ENCODE measurements around the gene MAGI2.

Gene MAGI2

DNA sequence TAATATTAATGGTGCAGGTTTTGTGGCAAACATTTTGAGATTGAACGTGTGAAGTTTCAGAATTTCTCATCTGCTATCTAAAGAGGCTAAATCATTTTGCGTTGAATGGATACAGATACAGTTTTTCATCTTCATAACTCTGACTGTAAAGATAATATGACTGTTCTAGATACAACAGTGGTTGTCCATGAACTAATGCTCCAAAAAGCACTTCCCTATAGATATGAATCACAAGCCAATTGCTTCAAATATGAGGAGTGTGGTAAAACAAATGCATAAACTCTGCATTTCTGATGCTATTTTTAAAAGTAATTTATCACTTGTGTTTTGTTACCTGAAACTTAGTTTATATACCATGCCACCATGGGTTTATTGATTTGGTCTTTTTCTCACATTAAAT is 750.1 kb downstream of the MAGI2 start:
- no peak for DNase-seq

DNA sequence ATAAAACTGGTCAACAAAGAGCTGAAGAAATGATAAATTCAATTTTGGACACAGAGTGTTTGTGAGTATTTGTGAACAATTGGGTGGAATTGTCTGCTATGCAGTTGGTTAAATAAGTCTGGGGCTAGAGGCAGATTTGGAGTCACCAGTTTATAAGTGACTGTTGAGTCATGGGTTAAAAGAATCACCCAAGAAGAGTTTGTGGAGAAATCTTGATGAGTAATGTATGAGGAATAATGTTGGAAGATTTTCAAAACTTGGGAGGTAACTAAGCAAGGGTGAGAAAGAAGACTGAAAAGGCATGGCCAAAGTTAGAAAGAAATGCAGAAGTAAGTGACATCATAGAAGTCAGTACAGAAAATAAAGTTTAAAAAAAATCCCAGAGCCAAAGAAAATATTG is 750.7 kb downstream of the MAGI2 start:
- no peak for DNase-seq

DNA sequence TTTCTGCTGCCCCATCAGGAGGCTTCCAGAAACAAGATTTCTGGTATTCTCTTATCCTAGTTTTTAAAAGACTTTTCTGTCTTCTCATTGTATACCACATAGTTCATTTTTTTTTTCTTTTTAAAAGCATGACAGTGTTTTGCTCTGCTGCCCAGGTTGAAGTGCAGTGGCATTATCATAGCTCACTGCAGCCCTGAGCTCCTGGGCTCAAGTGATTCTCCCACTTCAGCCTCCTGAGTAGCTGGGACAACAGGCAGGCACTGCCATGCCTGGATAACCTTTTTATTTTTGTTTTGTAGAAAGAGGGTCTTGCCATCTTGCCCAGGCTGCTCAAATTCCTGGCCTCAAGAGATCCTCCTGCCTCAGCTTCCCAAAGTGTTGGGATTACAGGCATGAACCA is 757.6 kb downstream of the MAGI2 start:
- no peak for DNase-seq

DNA sequence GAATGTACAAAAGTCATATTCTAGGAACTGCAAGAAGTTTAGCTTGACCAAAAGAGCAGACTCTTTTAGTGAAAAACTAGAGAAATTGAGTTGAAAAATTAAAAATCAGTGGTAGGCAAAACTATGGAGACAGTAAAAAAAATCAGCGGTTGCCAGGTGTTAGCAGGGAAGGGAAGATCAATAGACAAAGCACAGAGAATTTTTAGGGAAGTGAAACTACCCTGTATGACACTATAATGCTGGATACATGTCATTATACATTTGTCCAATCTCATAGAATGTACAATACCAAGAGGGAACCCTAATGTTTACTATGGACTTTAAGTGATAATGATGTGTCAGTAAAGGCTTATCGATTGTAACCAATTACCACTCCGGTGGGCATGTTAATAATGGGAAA is 761.9 kb downstream of the MAGI2 start:
- no peak for DNase-seq

DNA sequence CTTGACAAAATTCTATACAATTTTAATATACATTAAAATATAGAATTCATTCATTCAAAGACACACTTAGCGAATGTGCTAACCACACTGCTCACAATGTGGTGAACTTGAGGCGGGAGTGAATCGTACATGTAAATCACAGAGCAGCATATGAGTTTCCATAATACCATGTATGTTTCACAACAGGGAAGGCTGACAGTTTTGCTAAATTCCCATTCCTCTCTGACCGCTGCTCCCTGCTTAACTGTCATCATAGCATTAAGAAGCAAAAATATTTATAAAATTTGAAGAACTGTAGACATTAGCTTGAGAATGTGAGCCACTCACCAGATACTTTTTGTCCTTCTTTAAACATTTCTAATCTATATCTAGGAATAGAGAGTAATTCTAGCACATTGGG is 763.3 kb downstream of the MAGI2 start:
- no peak for DNase-seq

DNA sequence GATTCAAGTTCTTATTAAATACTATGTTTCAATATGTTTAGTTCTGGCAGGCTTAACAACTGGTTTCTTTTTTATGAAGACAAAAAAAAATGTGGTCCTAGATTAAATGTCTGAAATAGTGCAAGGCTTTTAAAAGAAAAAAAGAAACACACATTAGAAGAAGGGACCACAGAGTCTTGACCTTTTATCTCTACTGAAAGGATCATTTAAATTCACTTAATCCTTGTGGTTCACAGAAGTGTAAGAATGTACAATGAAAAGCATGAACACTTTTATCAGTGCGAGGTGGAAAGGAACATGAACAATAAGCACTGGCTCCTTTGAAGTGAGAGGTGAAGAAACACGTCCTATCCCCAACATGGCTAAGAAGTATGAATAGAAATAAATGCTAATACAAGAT is 765.1 kb downstream of the MAGI2 start:
- no peak for DNase-seq

DNA sequence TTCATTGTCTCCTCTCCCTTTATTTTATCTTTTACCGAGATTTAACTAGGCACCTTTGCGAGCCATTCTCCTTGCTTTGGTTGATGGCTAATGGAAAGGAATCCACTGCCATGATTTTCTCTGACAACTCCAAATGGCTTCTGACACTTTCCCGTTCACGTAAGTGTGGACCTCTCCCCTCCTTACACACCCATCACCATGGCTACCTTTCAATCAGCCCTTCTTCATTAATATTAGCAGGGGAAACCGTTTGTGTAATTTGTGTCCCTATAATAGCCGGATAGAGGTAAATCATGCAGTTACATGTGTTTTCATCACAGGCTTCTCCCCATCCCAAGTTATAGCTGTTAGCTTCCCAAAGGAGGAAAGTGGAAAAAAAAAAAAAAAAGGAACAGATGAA is 767.3 kb downstream of the MAGI2 start:
- DNase-seq, result no peak

DNA sequence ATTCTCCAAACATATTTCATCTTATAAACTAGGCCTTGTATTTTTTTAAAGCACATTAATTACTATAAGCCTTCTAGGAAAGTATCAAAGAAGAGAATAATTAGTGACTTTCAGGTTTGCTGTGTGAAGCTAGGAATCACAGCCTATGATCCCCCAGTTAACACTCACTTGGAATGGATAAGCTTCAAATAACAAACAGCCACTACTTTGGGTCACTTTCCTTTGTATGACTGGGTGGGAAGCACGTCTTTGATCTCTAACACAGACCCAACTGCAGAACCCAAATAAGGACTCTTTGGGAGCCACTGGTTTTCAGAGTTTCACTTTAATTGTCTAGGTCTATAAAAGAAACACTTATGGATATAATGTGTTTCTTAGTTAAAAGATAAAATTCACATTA is 769.3 kb downstream of the MAGI2 start:
- DNase-seq, result no peak

DNA sequence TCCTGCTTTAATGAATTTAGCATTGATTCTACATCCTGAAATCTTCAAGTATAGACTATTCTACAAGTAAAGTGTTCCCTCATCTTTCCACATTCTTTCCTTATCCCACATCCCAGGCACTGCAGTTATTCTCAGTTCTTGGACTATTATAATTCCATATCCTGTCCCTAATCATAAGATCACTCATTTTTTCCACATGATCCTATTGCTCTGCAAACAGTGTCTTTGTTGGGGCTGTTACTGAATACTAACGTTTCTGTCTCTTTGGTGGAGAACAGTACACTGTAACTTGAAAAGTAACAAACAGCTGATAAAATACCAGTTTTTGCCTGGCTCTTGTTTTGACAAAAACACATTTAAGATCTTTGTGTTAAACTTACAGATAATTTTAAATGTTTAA is 769.9 kb downstream of the MAGI2 start:
- no peak for DNase-seq

DNA sequence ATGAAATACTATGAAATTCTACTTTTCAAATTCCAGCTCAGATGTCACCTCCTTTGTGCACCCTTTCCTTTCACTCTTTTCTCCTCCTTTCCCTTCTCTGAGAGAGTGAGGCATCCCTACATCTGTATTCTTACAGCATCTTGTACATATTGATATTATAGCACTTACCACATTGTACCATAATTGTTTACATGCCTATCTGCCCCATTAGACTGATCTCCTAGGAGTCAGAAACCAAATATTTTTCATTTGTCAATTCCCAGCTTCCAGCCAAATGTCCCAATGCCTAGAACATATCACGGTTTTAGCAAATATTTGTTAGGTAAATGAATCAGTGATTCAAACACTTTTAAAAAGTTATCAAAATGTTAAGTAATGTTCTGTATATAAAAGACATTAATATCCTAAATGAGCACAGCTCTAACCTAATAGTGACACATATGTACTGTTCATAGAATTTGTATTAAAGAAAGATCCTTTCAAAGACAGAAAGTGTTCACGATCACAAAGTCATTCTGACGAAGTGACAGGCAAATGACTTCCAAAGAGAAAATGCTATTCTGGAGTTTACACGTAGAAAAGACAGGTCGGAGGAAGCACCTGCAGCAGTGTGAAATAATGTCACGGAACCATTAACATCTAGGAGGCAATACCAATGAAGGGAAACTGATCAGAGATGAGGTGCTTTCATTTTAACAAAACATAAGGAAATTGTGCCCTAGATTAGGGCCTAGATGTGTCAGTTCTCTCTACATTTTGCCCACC is 774.2 kb downstream of the MAGI2 start:
- no peak for DNase-seq

DNA sequence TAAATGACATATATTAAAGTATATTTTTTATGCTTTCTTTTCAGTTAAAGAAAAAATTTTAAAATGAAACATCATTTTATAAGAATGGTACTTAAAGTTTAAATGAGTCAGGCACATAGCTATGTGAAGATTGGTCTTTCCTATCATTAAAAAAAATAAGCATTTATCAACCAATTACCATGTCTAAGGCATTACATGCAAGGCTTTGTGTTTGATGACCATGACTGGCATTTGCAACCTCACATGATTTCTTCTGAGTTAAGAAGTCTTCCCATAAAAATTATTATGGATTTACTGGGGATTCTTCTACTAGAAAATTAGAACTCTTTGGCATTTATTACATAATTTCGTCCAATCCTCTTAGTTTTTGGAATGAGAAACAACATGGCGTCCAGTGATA is 776.1 kb downstream of the MAGI2 start:
- no peak for DNase-seq

DNA sequence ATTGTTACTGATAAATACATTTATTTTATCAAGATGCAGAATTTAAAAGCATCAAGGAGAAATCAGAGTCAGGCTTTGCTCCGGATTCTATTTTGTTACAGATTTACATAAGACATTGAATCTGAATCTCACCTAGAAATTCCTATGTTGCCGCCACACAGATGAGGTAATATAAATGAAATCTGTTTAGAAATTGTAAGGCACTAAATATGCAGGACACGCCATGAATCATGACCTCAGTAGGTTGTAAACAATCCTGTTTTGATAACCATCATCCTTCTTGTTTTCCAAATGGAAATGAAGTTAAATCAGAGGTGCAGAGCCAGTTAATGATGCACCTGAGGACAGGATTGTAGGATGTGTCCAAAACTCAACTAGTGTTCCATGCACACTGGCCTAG is 778.0 kb downstream of the MAGI2 start:
- DNase-seq, result no peak

DNA sequence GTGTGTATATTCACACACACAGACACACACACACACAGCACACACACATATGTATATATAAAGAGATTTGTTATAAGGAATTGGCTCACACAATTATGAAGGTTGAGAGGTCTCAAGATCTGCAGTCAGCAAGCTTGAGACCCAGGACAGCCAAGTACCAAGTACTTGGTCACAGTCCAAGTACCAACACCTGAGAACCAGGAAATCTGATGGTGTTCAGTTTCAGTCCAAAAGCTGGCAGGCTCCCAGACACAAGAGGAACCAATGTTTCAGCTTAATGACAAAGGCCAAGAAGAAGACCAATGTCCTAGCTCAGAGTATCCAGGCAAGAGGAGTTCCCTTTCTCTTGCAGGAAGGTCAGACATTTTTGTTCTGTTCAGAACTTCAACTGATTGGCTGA is 780.2 kb downstream of the MAGI2 start:
- no peak for DNase-seq

DNA sequence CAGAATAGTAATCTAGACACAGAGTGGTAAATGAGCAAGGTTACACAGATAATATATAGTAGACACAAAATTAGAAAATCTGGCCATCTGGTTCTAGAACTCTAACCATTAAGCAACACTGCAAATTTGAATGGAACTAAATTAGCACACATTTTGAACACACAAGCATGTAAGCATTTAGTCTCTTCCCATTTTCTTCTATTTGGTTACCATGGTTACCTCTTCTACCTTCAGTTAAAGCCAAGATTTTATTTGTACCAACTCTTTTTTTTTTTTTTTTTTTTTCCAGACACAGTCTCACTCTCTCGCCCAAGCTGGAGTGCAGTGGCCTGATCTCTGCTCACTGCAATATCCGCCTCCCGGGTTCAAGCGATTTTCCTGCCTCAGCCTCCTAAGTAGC is 790.5 kb downstream of the MAGI2 start:
- DNase-seq, result no peak

DNA sequence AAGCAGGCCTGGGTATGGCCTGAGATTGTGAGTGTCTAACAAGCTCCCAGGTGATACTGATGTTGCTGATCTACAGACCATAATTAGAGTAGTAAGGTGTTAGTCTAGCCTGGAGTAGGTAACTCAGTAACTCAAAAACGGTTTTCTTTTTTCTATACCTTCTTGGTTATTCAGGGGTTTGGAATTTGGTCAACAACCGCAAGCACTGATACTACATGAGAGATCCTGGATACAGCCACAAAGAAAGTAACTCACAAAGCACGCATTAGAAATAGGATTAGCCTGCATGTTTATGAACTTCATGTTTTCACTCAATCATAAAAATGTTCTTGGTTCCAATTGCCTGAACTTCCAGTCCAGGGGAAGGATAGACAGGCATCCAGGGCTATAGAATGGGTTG is 803.5 kb downstream of the MAGI2 start:
- no peak for DNase-seq

DNA sequence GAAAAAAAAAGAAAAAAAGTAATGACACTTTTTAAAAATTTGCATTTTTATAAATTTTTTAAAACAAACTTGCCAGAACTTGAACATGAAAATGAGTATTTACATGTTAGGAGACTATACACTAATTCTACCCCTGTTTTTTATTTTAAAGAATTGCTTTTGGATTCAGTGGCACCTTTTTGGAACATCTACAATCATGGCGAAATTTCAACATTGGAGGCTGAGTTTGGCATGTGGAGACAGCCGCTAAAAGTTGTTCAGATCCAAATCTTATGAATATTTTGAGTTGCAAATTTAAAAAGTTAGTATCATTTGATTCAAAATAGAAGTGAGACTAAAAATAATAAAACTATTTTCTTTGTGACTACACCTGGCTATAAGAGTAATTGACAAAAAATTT is 804.2 kb downstream of the MAGI2 start:
- no peak for DNase-seq

DNA sequence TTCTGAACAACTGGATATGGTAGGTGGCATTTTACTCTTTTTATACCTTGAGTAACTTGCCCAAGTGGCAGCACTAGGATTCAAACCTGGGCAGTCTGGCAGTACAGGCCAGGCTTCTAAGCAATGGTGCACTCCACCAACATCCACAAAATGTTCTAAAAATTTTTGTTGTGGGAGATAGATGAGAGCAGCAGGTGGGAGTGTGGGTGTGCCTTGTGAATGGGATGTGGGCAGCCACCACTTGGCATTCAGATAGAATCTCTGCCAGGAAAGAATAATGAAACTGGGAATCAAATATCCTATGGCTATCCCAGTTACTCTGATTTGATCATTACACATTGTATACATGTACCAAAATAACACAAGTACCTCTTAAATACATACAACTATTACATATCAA is 810.7 kb downstream of the MAGI2 start:
- no peak for DNase-seq

DNA sequence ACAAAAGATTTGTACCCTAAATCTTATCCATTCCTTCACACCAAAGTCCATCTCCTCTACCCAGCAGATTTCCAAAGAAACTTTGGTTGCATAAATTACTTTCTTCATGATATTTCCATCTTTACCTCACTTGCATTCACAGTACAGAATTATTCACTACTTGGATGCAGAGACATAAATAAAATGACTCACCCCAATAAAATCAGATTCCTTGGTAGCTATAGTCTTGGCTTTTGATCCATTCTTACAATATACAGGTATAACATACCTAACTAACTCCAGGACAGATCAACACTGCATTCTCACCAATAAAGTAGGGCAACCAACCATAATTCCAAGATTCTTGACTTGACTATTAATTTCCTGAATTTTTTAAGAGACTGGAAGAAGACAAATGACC is 815.1 kb downstream of the MAGI2 start:
- DNase-seq, result no peak

DNA sequence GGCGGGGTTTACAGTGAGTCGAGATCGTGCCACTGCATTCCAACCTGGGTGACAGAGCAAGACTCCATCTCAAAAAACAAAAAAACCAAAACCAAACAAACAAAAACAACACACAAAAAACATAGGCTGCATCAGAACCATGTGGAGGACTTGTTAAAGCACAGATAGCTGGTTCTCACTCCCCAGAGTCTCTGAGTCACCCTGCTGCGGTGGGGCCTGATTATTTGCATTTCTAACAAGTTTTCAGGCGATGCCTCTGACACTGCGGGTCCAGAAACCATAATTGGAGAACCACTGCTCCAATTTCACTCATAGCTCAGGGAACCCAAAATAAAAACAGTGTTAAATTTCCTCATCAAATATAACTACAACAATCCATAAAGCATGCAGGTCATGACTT is 816.7 kb downstream of the MAGI2 start:
- no peak for DNase-seq

DNA sequence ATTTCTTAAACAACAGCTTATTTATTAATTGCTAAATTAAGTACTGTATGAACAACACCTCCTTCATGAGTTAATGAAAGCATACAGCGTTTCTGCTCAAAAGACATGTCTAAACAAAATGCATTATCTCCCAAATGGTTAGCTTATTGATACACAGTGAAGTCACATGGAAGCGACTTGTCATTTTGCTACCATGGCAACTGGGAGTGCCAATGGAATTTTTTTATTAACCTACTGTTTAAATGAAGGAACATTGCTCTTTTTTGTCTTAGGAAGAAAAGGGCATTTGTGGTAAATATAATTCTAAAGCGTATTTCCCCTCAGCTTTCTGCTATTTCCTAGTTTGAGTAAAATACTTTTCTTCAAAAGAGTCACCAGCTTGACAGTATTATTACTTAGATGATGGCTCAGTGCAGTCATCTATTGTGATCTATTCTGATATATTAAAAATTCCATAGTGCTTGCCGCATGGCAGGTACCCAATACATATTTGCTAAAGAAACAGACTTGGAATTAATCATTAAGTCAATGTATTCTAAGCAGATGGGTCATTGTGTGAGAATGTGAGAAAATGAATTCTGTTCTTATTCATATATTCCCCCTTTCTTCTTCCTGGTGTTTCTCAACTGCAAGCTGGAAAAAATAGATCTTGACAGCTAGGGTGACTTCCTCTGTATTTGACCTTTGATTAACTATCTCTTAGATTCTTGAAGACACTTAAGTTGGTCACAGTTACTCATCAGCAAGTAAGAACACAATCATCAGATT is 818.3 kb downstream of the MAGI2 start:
- DNase-seq, result no peak

DNA sequence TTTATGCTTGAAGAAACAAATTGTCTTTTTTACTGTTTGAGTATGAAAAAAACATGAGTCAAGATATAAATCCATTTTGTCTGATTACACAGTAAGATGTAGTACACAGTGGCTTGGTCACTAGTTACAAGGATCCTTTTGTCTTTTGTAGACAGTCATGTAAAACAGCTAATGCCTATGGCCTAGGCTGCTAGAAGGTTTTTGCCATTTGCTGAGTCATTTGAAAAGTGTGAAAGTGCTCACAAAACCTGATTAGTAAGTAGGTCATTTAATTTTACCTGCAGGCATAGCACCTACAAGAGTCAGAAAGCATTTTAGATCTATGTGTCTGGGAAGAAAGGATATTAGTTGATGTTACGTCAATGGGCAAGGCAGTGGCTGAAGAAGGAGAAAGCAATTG is 819.4 kb downstream of the MAGI2 start:
- no peak for DNase-seq

DNA sequence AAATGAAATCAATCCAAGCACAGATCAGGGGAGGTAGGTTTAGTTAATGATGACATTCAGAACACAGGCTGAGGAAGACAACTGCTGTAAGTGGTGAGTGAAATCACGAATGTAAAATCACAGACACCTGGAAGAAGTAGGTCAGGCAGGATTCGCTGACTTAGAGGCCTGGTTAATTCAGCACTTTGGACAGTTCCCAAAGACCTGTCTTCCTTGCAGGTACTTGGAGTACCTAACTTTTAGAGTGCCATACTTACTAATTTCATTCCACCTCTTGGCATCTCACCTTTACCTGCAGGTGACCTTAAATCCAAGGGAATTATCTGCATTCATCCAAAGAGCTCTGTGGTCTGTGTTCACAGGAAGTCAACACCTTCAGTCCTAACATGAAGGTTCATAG is 832.5 kb downstream of the MAGI2 start:
- peak; percentile 29 for DNase-seq

DNA sequence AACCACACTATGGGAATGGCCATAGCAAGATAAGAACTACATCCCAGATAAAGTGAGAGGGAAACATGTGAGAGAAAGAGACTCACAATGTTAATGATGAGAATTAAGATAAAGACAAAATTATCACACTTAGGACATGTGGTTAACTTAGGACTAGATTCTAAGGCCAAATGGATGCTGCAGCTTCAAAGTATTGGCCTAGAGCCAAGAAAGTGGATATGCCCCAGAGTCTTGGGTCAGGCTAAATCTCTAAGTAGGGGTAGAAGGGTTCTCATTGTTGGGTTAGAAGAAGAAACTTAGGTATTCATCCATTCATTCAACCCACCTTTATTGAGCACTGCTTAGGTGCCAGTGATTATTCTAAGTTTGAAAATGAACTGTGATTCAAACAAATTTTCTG is 836.9 kb downstream of the MAGI2 start:
- no peak for DNase-seq

DNA sequence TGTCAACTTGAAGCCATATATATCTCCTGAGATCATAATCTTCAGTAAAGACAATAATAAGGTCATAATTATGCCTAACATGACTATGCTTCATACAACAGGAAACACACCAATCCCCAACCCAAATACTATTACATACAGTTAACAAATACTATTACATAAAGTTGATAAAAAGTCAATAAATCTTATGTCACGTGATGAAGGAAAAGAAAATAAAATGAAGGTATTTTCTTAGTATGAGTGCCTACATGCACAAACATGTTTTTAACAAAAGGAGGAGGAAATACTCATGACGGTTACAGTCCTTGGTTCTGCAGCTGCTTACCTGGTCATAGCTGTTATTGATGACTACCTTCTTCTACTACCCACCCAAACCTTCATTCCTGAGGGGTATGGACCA is 844.2 kb downstream of the MAGI2 start:
- no peak for DNase-seq

DNA sequence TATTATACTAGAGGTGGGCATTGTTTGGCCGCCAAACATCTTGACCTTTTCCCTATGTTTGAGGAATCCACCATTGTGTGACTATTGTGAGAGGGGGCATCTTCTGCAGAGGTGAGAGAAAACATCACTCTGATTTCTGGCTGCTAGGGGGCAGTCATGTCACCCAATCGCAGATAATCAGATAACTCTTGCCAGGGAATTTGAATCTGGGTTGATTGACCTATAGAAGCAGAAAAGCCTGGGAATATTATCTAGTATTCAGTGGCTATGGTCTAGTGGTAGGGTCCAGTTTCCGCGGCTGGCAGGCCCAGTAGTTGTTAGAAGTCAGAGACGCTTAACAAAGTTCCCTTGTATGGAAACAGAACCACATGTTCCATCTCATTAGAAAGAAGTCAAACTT is 846.4 kb downstream of the MAGI2 start:
- peak; percentile 3 for DNase-seq
